CD4-positive, alpha-beta memory T cell (primary cell): Measurements from ENCODE around the gene FSCN2. TPM values are rescaled to one million over a fixed set of nuclear protein-coding genes. Genes with fewer than 3 reads are reported as not detected.

ENCODE experiments used
- CTCF ChIA-PET: fragments of 350-600 bp; sonication (Branson Sonifier 250); formaldehyde crosslinking; loops from one replicate; lab custom pipeline; 2021; ENCODE audit warnings: inconsistent platforms; ENCODE audit not compliant: partially characterized antibody; lab: Charles Lee
- POLR2A ChIA-PET: fragments of 350-600 bp; sonication (Branson Sonifier 250); formaldehyde crosslinking; loops from one replicate; lab custom pipeline; 2021; ENCODE audit not compliant: partially characterized antibody; lab: Charles Lee
- DNase-seq, 5 donors: peaks; one replicate each; pipeline versions ENCODE4 v3.0.0 to v3.0.0-alpha.2; 2020 to 2022; ENCODE audit warnings: mixed read lengths in 1 of 5
- H3K27ac ChIP-seq: one replicate; pipeline ENCODE4 v1.7.0; 2013; ENCODE audit warnings: low read depth, low read length
- H3K27me3 ChIP-seq: 2 replicates; pipeline ENCODE4 v1.7.0; 2013; ENCODE audit warnings: mild to moderate bottlenecking, low read length, moderate library complexity; ENCODE audit not compliant: insufficient read depth
- H3K36me3 ChIP-seq: 2 replicates; pipeline ENCODE4 v1.7.0; 2013; ENCODE audit warnings: mild to moderate bottlenecking, low read length, moderate library complexity; ENCODE audit not compliant: insufficient read depth
- H3K4me1 ChIP-seq: 2 replicates; pipeline ENCODE4 v1.7.0; 2013; ENCODE audit warnings: mild to moderate bottlenecking, low read length, moderate library complexity; ENCODE audit not compliant: insufficient read depth
- H3K4me3 ChIP-seq, 2 donors: one replicate each; pipeline ENCODE4 v1.7.0; 2013; ENCODE audit warnings: low read length in 2 of 2, mild to moderate bottlenecking in 1 of 2
- H3K9me3 ChIP-seq, 2 donors: one replicate each; pipeline ENCODE4 v1.7.0; 2013; ENCODE audit warnings: low read length in 2 of 2, control low read depth in 1 of 2; ENCODE audit not compliant: control insufficient read depth in 1 of 2
- H3K27ac Mint-ChIP-seq, 7 donors: one replicate each; pipeline ENCODE4 v1.8.0; 2020 to 2021; ENCODE audit warnings: mixed read lengths in 7 of 7, mild to moderate bottlenecking in 6 of 7, inconsistent platforms in 3 of 7, moderate library complexity in 3 of 7
- H3K27me3 Mint-ChIP-seq, 2 donors: one replicate each; pipeline ENCODE4 v1.8.0; 2020 to 2021; ENCODE audit warnings: mixed read lengths in 2 of 2
- H3K36me3 Mint-ChIP-seq, 2 donors: one replicate each; pipeline ENCODE4 v1.8.0; 2020 to 2021; ENCODE audit warnings: mixed read lengths in 2 of 2, inconsistent platforms in 1 of 2, mild to moderate bottlenecking in 1 of 2
- H3K4me1 Mint-ChIP-seq, 4 donors: one replicate each; pipeline ENCODE4 v1.8.0; 2020 to 2021; ENCODE audit warnings: mixed read lengths in 4 of 4, mild to moderate bottlenecking in 1 of 4
- H3K4me3 Mint-ChIP-seq, 8 donors: one replicate each; pipeline ENCODE4 v1.8.0; 2020 to 2021; ENCODE audit warnings: mixed read lengths in 8 of 8, mild to moderate bottlenecking in 7 of 8, moderate library complexity in 6 of 8, inconsistent platforms in 3 of 8
- H3K9me3 Mint-ChIP-seq, 8 donors: one replicate each; pipeline ENCODE4 v1.8.0; 2020 to 2021; ENCODE audit warnings: mixed read lengths in 8 of 8, mild to moderate bottlenecking in 5 of 8, inconsistent platforms in 3 of 8, moderate library complexity in 1 of 8
- intact Hi-C: fragments of 100-400 bp; cut with micrococcal nuclease; formaldehyde crosslinking; loops from one replicate; pipeline ENCODE4 v1.15.1; 2023
- polyA plus RNA-seq, 2 donors: library from polyadenylated mRNA; unstranded; fragments of 300-500 nt; fragmentation: Illumina TruSeq; gene quantifications; one replicate each; pipeline ENCODE4 v1.2.3, GENCODE V29; 2021
- total RNA-seq, 2 experiments: library from RNA; stranded (reverse); gene quantifications; one replicate each; pipeline ENCODE4 v1.2.3, GENCODE V29; 2021

The FSCN2 gene
- total and polyA plus RNA-seq, 4 experiments from 2014 or later = 0.20 to 1.0 (median 0.75) TPM; not detected in 1

- no peak for DNase-seq
- H3K4me1 Mint-ChIP-seq = no peaks in the 10 kb centered on the region
- Histone ChIP-seq H3K27ac (no peak overlapping the region), H3K4me3 (no peak overlapping the region), H3K9me3 (no peaks in the 10 kb centered on the region), H3K36me3 (no peaks in the 10 kb centered on the region), H3K27me3 (peaks cover 3% of the 10 kb centered on the region), H3K4me1 (peaks cover 7% of the 10 kb centered on the region)
- intact Hi-C loops = no loop called here
- H3K4me3 Mint-ChIP-seq = no peak overlapping the region
- POLR2A ChIA-PET = interaction anchor here (1.1 to 1.2 kb wide), 2 partner anchors 10 to 14 kb away, joined by 3 read pairs; no protein-coding TSS in a partner anchor
- H3K36me3 Mint-ChIP-seq = peaks cover 4% of the 10 kb centered on the region in 2 donors
- H3K9me3 Mint-ChIP-seq = no peaks in the 10 kb centered on the region
- no peak overlapping the region for H3K27ac Mint-ChIP-seq
- CTCF ChIA-PET = no interaction called here
- H3K27me3 Mint-ChIP-seq = peaks cover 10% of the 10 kb centered on the region in 2 donors
These were observed 5.4 kb downstream of the FSCN2 start for GRCh38 chr17:81533339-81534141.

- H3K9me3 ChIP-seq = no peaks in the 10 kb centered on the region
- H3K36me3 Mint-ChIP-seq = peaks cover 4% of the 10 kb centered on the region in 2 donors
- H3K4me3 ChIP-seq = no peak overlapping the region
- ChIA-PET CTCF (no interaction called here), POLR2A (interaction anchor here (1.2 kb wide), 1 partner anchor 9 kb away, joined by 3 read pairs; no protein-coding TSS in a partner anchor)
- no peak overlapping the region for H3K27ac ChIP-seq
- intact Hi-C loops = loop anchor here (5.0 kb wide), 1 partner anchor 282 kb away; no protein-coding TSS in a partner anchor
- no peak overlapping the region for H3K27ac Mint-ChIP-seq
- no peaks in the 10 kb centered on the region for H3K4me1 Mint-ChIP-seq
- no peak overlapping the region for H3K4me3 Mint-ChIP-seq
- no peaks in the 10 kb centered on the region for H3K36me3 ChIP-seq
- H3K4me1 ChIP-seq = peaks cover 7% of the 10 kb centered on the region
- H3K27me3 Mint-ChIP-seq = peaks cover 10% of the 10 kb centered on the region in 2 donors
- peaks cover 3% of the 10 kb centered on the region for H3K27me3 ChIP-seq
- H3K9me3 Mint-ChIP-seq = no peaks in the 10 kb centered on the region
- DNase-seq = no peak
These were observed 6.2 kb downstream of the FSCN2 start for GRCh38 chr17:81534157-81535006.

GRCh38 chr17:81535007-81535328 lies 6.8 kb downstream of the FSCN2 start:
- ChIA-PET POLR2A (interaction anchor here (1.2 kb wide), 1 partner anchor 9 kb away, joined by 3 read pairs; no protein-coding TSS in a partner anchor), CTCF (no interaction called here)
- H3K9me3 Mint-ChIP-seq = no peaks in the 10 kb centered on the region
- peaks cover 7% of the 10 kb centered on the region for H3K4me1 ChIP-seq
- H3K27me3 Mint-ChIP-seq = peaks cover 10% of the 10 kb centered on the region in 2 donors
- H3K36me3 Mint-ChIP-seq = peaks cover 4 to 6% of the 10 kb centered on the region in 2 donors
- no peak overlapping the region for H3K4me3 Mint-ChIP-seq
- peaks cover 3% of the 10 kb centered on the region for H3K27me3 ChIP-seq
- no peaks in the 10 kb centered on the region for H3K9me3 ChIP-seq
- DNase-seq = no peak
- H3K27ac ChIP-seq = no peak overlapping the region
- no peaks in the 10 kb centered on the region for H3K36me3 ChIP-seq
- no peak overlapping the region for H3K27ac Mint-ChIP-seq
- intact Hi-C loops = loop anchor here (5.0 kb wide), 1 partner anchor 283 kb away; no protein-coding TSS in a partner anchor
- H3K4me3 ChIP-seq = no peak overlapping the region
- H3K4me1 Mint-ChIP-seq = no peaks in the 10 kb centered on the region

- Histone ChIP-seq H3K9me3 (no peaks in the 10 kb centered on the region), H3K4me1 (peaks cover 7% of the 10 kb centered on the region), H3K4me3 (no peak overlapping the region), H3K27me3 (peaks cover 3% of the 10 kb centered on the region), H3K36me3 (no peaks in the 10 kb centered on the region), H3K27ac (no peak overlapping the region)
- no peak overlapping the region for H3K4me3 Mint-ChIP-seq
- intact Hi-C loops = loop anchor here (5.0 kb wide), 1 partner anchor 283 kb away; no protein-coding TSS in a partner anchor
- no peaks in the 10 kb centered on the region for H3K9me3 Mint-ChIP-seq
- no peaks in the 10 kb centered on the region for H3K4me1 Mint-ChIP-seq
- POLR2A ChIA-PET = interaction anchor here (1.6 to 3.4 kb wide), 2 partner anchors 16 to 23 kb away, joined by 4 to 16 read pairs; partner anchors contain the start of genes ACTG1 and FAAP100
- no peak overlapping the region for H3K27ac Mint-ChIP-seq
- CTCF ChIA-PET = no interaction called here
- DNase-seq = no peak
- peaks cover 4 to 6% of the 10 kb centered on the region in 2 donors for H3K36me3 Mint-ChIP-seq
- H3K27me3 Mint-ChIP-seq = peaks cover 10% of the 10 kb centered on the region in 2 donors
These were observed 7.5 kb downstream of the FSCN2 start for GRCh38 chr17:81535480-81536298.

GRCh38 chr17:81536299-81537290 lies 8.4 kb downstream of the FSCN2 start:
- ChIA-PET POLR2A (interaction anchor here (1.6 to 3.4 kb wide), 2 partner anchors 15 to 24 kb away, joined by 4 to 16 read pairs; partner anchors contain the start of genes ACTG1 and FAAP100), CTCF (interaction anchor here (2.3 kb wide), 1 partner anchor 18 kb away, joined by 9 read pairs; no protein-coding TSS in a partner anchor)
- H3K4me3 Mint-ChIP-seq = no peak overlapping the region
- H3K4me1 ChIP-seq = peaks cover 7% of the 10 kb centered on the region
- no peak overlapping the region for H3K27ac ChIP-seq
- H3K27ac Mint-ChIP-seq = no peak overlapping the region
- intact Hi-C loops = loop anchor here (5.0 kb wide), 1 partner anchor 284 kb away; no protein-coding TSS in a partner anchor
- H3K9me3 Mint-ChIP-seq = no peaks in the 10 kb centered on the region
- H3K27me3 ChIP-seq = peaks cover 3% of the 10 kb centered on the region
- peaks cover 6 to 7% of the 10 kb centered on the region in 2 donors for H3K36me3 Mint-ChIP-seq
- H3K9me3 ChIP-seq = no peaks in the 10 kb centered on the region
- H3K4me3 ChIP-seq = no peak overlapping the region
- DNase-seq = no peak
- peaks cover 10% of the 10 kb centered on the region in 2 donors for H3K27me3 Mint-ChIP-seq
- no peaks in the 10 kb centered on the region for H3K4me1 Mint-ChIP-seq
- no peaks in the 10 kb centered on the region for H3K36me3 ChIP-seq
